Trophoblast cell (in vitro differentiated cells and primary cell): ENCODE results near the gene CLCA2.

Experiments
- DNase-seq, 2 donors: peaks; one replicate each; pipeline ENCODE4 v3.0.0-alpha.2; 2016
- H2AFZ ChIP-seq: 2 replicates; pipeline ENCODE4 v1.6.1; 2013; ENCODE audit warnings: low read length, moderate library complexity, mild to moderate bottlenecking; ENCODE audit not compliant: insufficient read depth, poor library complexity
- H2AK5ac ChIP-seq: 2 replicates; pipeline ENCODE4 v1.6.1; 2013; ENCODE audit warnings: mild to moderate bottlenecking, low read length
- H2BK120ac ChIP-seq: 2 replicates; pipeline ENCODE4 v1.6.1; 2013; ENCODE audit warnings: low read length, mild to moderate bottlenecking, moderate library complexity; ENCODE audit not compliant: insufficient read depth, poor library complexity
- H2BK12ac ChIP-seq: 2 replicates; pipeline ENCODE4 v1.6.1; 2013; ENCODE audit warnings: mild to moderate bottlenecking, low read length, moderate library complexity
- H2BK5ac ChIP-seq: 2 replicates; pipeline ENCODE4 v1.6.1; 2013; ENCODE audit warnings: low read length, low read depth, moderate library complexity, mild to moderate bottlenecking; ENCODE audit not compliant: poor library complexity
- H3K14ac ChIP-seq: 2 replicates; pipeline ENCODE4 v1.6.1; 2013; ENCODE audit warnings: mild to moderate bottlenecking, low read length
- H3K18ac ChIP-seq: 2 replicates; pipeline ENCODE4 v1.6.1; 2013; ENCODE audit warnings: mild to moderate bottlenecking, low read length
- H3K23ac ChIP-seq: 2 replicates; pipeline ENCODE4 v1.6.1; 2013; ENCODE audit warnings: low read length
- H3K27ac ChIP-seq: 2 replicates; pipeline ENCODE4 v1.5.1; 2013; ENCODE audit warnings: low read depth, mild to moderate bottlenecking, inconsistent platforms, low read length, moderate library complexity
- H3K27me3 ChIP-seq: 2 replicates; pipeline ENCODE4 v1.6.1; 2013; ENCODE audit warnings: inconsistent platforms, mild to moderate bottlenecking, low read length, moderate library complexity; ENCODE audit not compliant: insufficient read depth
- H3K36me3 ChIP-seq, 2 experiments: 1 replicate in 1 of 2; 2 replicates in 1 of 2; pipeline ENCODE4 v1.6.1; 2013; ENCODE audit warnings: low read length in 2 of 2, mild to moderate bottlenecking in 2 of 2, moderate library complexity in 1 of 2; ENCODE audit not compliant: insufficient read depth in 2 of 2, control insufficient read depth in 1 of 2
- H3K4ac ChIP-seq: 2 replicates; pipeline ENCODE4 v1.6.1; 2013; ENCODE audit warnings: low read depth, mild to moderate bottlenecking, low read length, moderate library complexity
- H3K4me1 ChIP-seq, 2 experiments: 1 replicate in 1 of 2; 2 replicates in 1 of 2; pipeline ENCODE4 v1.6.1; 2013; ENCODE audit warnings: low read length in 2 of 2, mild to moderate bottlenecking in 2 of 2, moderate library complexity in 1 of 2; ENCODE audit not compliant: insufficient read depth in 2 of 2, control insufficient read depth in 1 of 2
- H3K4me2 ChIP-seq: 2 replicates; pipeline ENCODE4 v1.6.1; 2013; ENCODE audit warnings: inconsistent platforms, mild to moderate bottlenecking, low read length, moderate library complexity
- H3K4me3 ChIP-seq: 2 replicates; pipeline ENCODE4 v1.5.1; 2013; ENCODE audit warnings: mild to moderate bottlenecking, low read depth, low read length, inconsistent platforms
- H3K79me1 ChIP-seq: one replicate; pipeline ENCODE4 v1.6.1; 2013; ENCODE audit warnings: low read length
- H3K79me2 ChIP-seq: 2 replicates; pipeline ENCODE4 v1.6.1; 2013; ENCODE audit warnings: low read length, mild to moderate bottlenecking; ENCODE audit not compliant: control insufficient read depth, insufficient read depth, poor library complexity
- H3K9ac ChIP-seq: 2 replicates; pipeline ENCODE4 v1.6.1; 2013; ENCODE audit warnings: mild to moderate bottlenecking, low read length
- H3K9me3 ChIP-seq: 2 replicates; pipeline ENCODE4 v1.6.1; 2013; ENCODE audit warnings: low read depth, mild to moderate bottlenecking, control low read depth, inconsistent platforms, low read length; ENCODE audit not compliant: insufficient read depth
- H4K12ac ChIP-seq: 2 replicates; pipeline ENCODE4 v1.6.1; 2013; ENCODE audit warnings: low read depth, mild to moderate bottlenecking, low read length, moderate library complexity
- H4K8ac ChIP-seq: 2 replicates; pipeline ENCODE4 v1.6.1; 2013; ENCODE audit warnings: low read depth, mild to moderate bottlenecking, low read length, moderate library complexity
- H4K91ac ChIP-seq: one replicate; pipeline ENCODE4 v1.6.1; 2013; ENCODE audit warnings: low read depth, mild to moderate bottlenecking, low read length, moderate library complexity
- WGBS: extraction: QIAGEN DNeasy Blood & Tissue Kit; methylation state at CpG from one replicate; pipeline ENCODE4 v1.1.7; 2013; ENCODE audit warnings: missing lambda C conversion rate; ENCODE audit not compliant: insufficient read length, insufficient coverage; ENCODE audit errors: extremely low coverage; 5-methylcytosine and 5-hydroxymethylcytosine counted together

CLCA2 gene

GRCh38 chr1:86396498-86396890, 27.5 kb upstream of the CLCA2 start:
- Histone ChIP-seq H2AK5ac (no peak overlapping the region), H4K12ac (peak overlapping the region; percentile 55), H3K27ac (peak overlapping the region; percentile 20), H3K9me3 (no peaks in the 10 kb centered on the region), H4K91ac (no peak overlapping the region), H3K4me1 (peaks cover 0 to 2% of the 10 kb centered on the region in 2 experiments), H2BK5ac (no peak overlapping the region), H3K79me2 (peaks cover 5% of the 10 kb centered on the region), H3K27me3 (no peaks in the 10 kb centered on the region), H3K4ac (no peak overlapping the region), H2BK120ac (no peak overlapping the region), H4K8ac (peak overlapping the region; percentile 62), H3K9ac (no peak overlapping the region), H3K4me2 (peak overlapping the region; percentile 91), H2BK12ac (no peak overlapping the region), H3K4me3 (no peak overlapping the region), H3K14ac (no peak overlapping the region), H3K36me3 (no peaks in the 10 kb centered on the region), H2AFZ (no peak overlapping the region), H3K79me1 (peaks cover 8% of the 10 kb centered on the region), H3K23ac (no peak overlapping the region), H3K18ac (no peak overlapping the region)
- no peak for DNase-seq
- WGBS = no CpG with 5 or more reads among the region's 9 CpGs

GRCh38 chr1:86409416-86410021, 14.5 kb upstream of the CLCA2 start:
- no peak for DNase-seq
- Histone ChIP-seq H2BK5ac (no peak overlapping the region), H4K12ac (no peak overlapping the region), H4K8ac (no peak overlapping the region), H3K27me3 (no peaks in the 10 kb centered on the region), H2BK12ac (no peak overlapping the region), H2AK5ac (no peak overlapping the region), H2BK120ac (no peak overlapping the region), H3K4me2 (no peak overlapping the region), H3K9ac (no peak overlapping the region), H3K14ac (no peak overlapping the region), H3K36me3 (no peaks in the 10 kb centered on the region), H3K23ac (no peak overlapping the region), H3K4me3 (no peak overlapping the region), H3K79me2 (no peaks in the 10 kb centered on the region), H2AFZ (no peak overlapping the region), H3K27ac (no peak overlapping the region), H3K9me3 (no peaks in the 10 kb centered on the region), H4K91ac (no peak overlapping the region), H3K18ac (no peak overlapping the region), H3K4ac (no peak overlapping the region), H3K4me1 (no peaks in the 10 kb centered on the region), H3K79me1 (no peaks in the 10 kb centered on the region)
- no CpG with 5 or more reads among the region's 6 CpGs for WGBS

- H3K18ac ChIP-seq = no peak overlapping the region
- no peak overlapping the region for H3K4ac ChIP-seq
- no peak overlapping the region for H3K23ac ChIP-seq
- H3K9me3 ChIP-seq = no peaks in the 10 kb centered on the region
- H2BK120ac ChIP-seq = no peak overlapping the region
- no peaks in the 10 kb centered on the region for H3K79me2 ChIP-seq
- no peak overlapping the region for H3K14ac ChIP-seq
- no peak overlapping the region for H2BK5ac ChIP-seq
- no peak overlapping the region for H3K27ac ChIP-seq
- no peak overlapping the region for H4K91ac ChIP-seq
- no peak overlapping the region for H3K9ac ChIP-seq
- no peak overlapping the region for H4K12ac ChIP-seq
- no peak overlapping the region for H3K4me2 ChIP-seq
- no peak overlapping the region for H2AK5ac ChIP-seq
- WGBS = no CpG with 5 or more reads among the region's 4 CpGs
- no peaks in the 10 kb centered on the region for H3K36me3 ChIP-seq
- no peaks in the 10 kb centered on the region for H3K4me1 ChIP-seq
- H2BK12ac ChIP-seq = no peak overlapping the region
- DNase-seq = no peak
- H3K4me3 ChIP-seq = no peak overlapping the region
- no peaks in the 10 kb centered on the region for H3K79me1 ChIP-seq
- no peak overlapping the region for H4K8ac ChIP-seq
- H3K27me3 ChIP-seq = no peaks in the 10 kb centered on the region
- no peak overlapping the region for H2AFZ ChIP-seq
These were observed 13.1 kb upstream of the CLCA2 start for GRCh38 chr1:86410879-86411278.

GRCh38 chr1:86416343-86416742, 7.6 kb upstream of the CLCA2 start:
- Histone ChIP-seq H3K4me2 (no peak overlapping the region), H4K12ac (no peak overlapping the region), H3K14ac (no peak overlapping the region), H2BK12ac (no peak overlapping the region), H2AK5ac (no peak overlapping the region), H3K79me2 (no peaks in the 10 kb centered on the region), H3K36me3 (no peaks in the 10 kb centered on the region), H3K4me3 (no peak overlapping the region), H3K9ac (no peak overlapping the region), H3K23ac (no peak overlapping the region), H2BK5ac (no peak overlapping the region), H3K18ac (no peak overlapping the region), H2AFZ (no peak overlapping the region), H3K27ac (no peak overlapping the region), H4K8ac (no peak overlapping the region), H3K4me1 (no peaks in the 10 kb centered on the region), H3K27me3 (no peaks in the 10 kb centered on the region), H3K79me1 (no peaks in the 10 kb centered on the region), H2BK120ac (no peak overlapping the region), H3K9me3 (no peaks in the 10 kb centered on the region), H3K4ac (no peak overlapping the region), H4K91ac (no peak overlapping the region)
- DNase-seq = peak in 1 of 2 donors; percentile 5
- no CpG with 5 or more reads among the region's 6 CpGs for WGBS
